Transverse colon (tissue), 3 donors: ENCODE results near the gene AKAP13.

ENCODE experiments used
- EP300 ChIP-seq: sonication (generic); formaldehyde crosslinking; IDR thresholded peaks from one replicate; pipeline ENCODE4 v1.6.1; 2017; ENCODE audit warnings: antibody characterized with exemption, low read depth
- POLR2A ChIP-seq: fragments of 450-650 bp; IDR thresholded peaks from one replicate; pipeline ENCODE4 v1.6.1; 2016; ENCODE audit warnings: antibody characterized with exemption, mild to moderate bottlenecking, moderate library complexity
- TF ChIP-seq, protein P1 (sequence below), 5 experiments: fragments of 200-600 bp in 3 of 5; fragments of 450-650 bp in 2 of 5; sonication (generic) in 3 of 5; IDR thresholded peaks; 1 replicate in 2 of 5; 2 replicates in 3 of 5; pipeline ENCODE4 v1.5.1; 2016 to 2017; ENCODE audit warnings: antibody characterized with exemption in 5 of 5, inconsistent platforms in 3 of 5, mild to moderate bottlenecking in 2 of 5, moderate library complexity in 1 of 5

DNA sequence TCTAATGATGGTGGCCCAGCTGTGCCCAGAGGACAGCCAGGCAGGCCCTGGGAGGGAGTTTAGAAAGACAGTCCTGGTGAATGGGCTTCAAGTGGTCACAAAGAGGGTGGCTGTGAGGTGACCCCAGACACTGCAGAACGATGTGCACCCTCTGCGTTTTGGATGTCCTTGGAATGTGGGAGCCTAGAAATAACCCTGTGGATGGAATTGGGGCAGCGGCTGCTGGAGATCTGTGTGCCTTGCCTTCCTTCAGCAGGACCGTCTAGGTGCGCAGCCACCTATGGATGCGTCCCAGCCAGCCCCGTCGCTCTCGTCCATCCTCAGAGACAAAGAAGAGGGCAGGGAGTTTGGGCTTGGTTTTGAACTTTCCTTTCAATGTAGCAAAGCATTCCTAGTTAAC is 367.8 kb downstream of the AKAP13 start:
- TF ChIP-seq, protein P1, sequence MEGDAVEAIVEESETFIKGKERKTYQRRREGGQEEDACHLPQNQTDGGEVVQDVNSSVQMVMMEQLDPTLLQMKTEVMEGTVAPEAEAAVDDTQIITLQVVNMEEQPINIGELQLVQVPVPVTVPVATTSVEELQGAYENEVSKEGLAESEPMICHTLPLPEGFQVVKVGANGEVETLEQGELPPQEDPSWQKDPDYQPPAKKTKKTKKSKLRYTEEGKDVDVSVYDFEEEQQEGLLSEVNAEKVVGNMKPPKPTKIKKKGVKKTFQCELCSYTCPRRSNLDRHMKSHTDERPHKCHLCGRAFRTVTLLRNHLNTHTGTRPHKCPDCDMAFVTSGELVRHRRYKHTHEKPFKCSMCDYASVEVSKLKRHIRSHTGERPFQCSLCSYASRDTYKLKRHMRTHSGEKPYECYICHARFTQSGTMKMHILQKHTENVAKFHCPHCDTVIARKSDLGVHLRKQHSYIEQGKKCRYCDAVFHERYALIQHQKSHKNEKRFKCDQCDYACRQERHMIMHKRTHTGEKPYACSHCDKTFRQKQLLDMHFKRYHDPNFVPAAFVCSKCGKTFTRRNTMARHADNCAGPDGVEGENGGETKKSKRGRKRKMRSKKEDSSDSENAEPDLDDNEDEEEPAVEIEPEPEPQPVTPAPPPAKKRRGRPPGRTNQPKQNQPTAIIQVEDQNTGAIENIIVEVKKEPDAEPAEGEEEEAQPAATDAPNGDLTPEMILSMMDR (IDR thresholded peaks at IDR 0.05) = no peak
- no peak for TF ChIP-seq POLR2A
- TF ChIP-seq EP300 = no peak
